GM19463 (cell line): ENCODE measurements around the gene BAZ1B.
"Not testable (repeated sequence)": the region's sequence is repeated elsewhere in the genome, so short reads cannot be mapped to it uniquely, and the experiment has no call there.

Experiments
- ATAC-seq: cut with Tn5 transposase; IDR thresholded peaks from one replicate; pipeline ENCODE4 v1.9.1; 2021; ENCODE audit warnings: mild to moderate bottlenecking, moderate library complexity; ENCODE audit not compliant: unreplicated experiment

The BAZ1B gene

GRCh38 chr7:73539709-73540108 lies 17.6 kb upstream of the BAZ1B start:
- no peak for ATAC-seq

- not testable (repeated sequence) for ATAC-seq
Measured at GRCh38 chr7:73538510-73538909, 16.4 kb upstream of the BAZ1B start.

GRCh38 chr7:73537051-73537450 lies 15.0 kb upstream of the BAZ1B start:
- ATAC-seq, result no peak

- ATAC-seq, result no peak
Measured at GRCh38 chr7:73536479-73536878, 14.4 kb upstream of the BAZ1B start.

- not testable (repeated sequence) for ATAC-seq
Measured at GRCh38 chr7:73535918-73536317, 13.8 kb upstream of the BAZ1B start.

- no peak for ATAC-seq
Measured at GRCh38 chr7:73533742-73534141, 11.6 kb upstream of the BAZ1B start.

- ATAC-seq, result no peak
Measured at GRCh38 chr7:73532224-73532623, 10.1 kb upstream of the BAZ1B start.

GRCh38 chr7:73530800-73531199 lies 8.7 kb upstream of the BAZ1B start:
- no peak for ATAC-seq

- no peak for ATAC-seq
Measured at GRCh38 chr7:73526896-73527821, 5.1 kb upstream of the BAZ1B start.

- not testable (repeated sequence) for ATAC-seq
Measured at GRCh38 chr7:73526158-73526494, 4.0 kb upstream of the BAZ1B start.

GRCh38 chr7:73521636-73522104 lies 423 bp downstream of the BAZ1B start:
- peak; percentile 46 for ATAC-seq

- ATAC-seq, result no peak
Measured at GRCh38 chr7:73520673-73521635, 1.1 kb downstream of the BAZ1B start.

GRCh38 chr7:73519867-73520672 lies 2.0 kb downstream of the BAZ1B start:
- ATAC-seq, result no peak

GRCh38 chr7:73518470-73518869 lies 3.6 kb downstream of the BAZ1B start:
- no peak for ATAC-seq

- no peak for ATAC-seq
Measured at GRCh38 chr7:73517241-73517995, 4.7 kb downstream of the BAZ1B start.

- no peak for ATAC-seq
Measured at GRCh38 chr7:73515178-73515577, 6.9 kb downstream of the BAZ1B start.

- no peak for ATAC-seq
Measured at GRCh38 chr7:73512018-73512780, 9.9 kb downstream of the BAZ1B start.

- no peak for ATAC-seq
Measured at GRCh38 chr7:73509463-73509862, 12.6 kb downstream of the BAZ1B start.

- no peak for ATAC-seq
Measured at GRCh38 chr7:73507556-73507955, 14.5 kb downstream of the BAZ1B start.
